Astrocyte (in vitro differentiated cells and primary cell): Measurements from ENCODE around the gene CAPN11. TPM values are rescaled to one million over a fixed set of nuclear protein-coding genes. Genes with fewer than 3 reads are reported as not detected.
"Not testable (repeated sequence)": the region's sequence is repeated elsewhere in the genome, so short reads cannot be mapped to it uniquely, and the experiment has no call there.

Experiments used
- DNase-seq: peaks from one replicate; pipeline ENCODE4 v3.0.0-alpha.2; 2010; ENCODE audit warnings: low read depth
- FAIRE-seq: peaks from 2 replicates; lab custom pipeline; 2011; peaks lifted over from hg19 to GRCh38; lab: Jason Lieb, UNC
- H2AFZ ChIP-seq: 2 replicates; pipeline ENCODE4 v1.6.0; 2012; ENCODE audit warnings: low read depth, low read length, inconsistent platforms
- H3K27ac ChIP-seq: 2 replicates; pipeline ENCODE4 v1.5.1; 2011; ENCODE audit warnings: low read depth, low read length, inconsistent platforms
- H3K27me3 ChIP-seq: 2 replicates; pipeline ENCODE4 v1.6.0; 2011; ENCODE audit warnings: low read length, inconsistent platforms; ENCODE audit not compliant: insufficient read depth
- H3K36me3 ChIP-seq: 2 replicates; pipeline ENCODE4 v1.5.1; 2011; ENCODE audit warnings: low read length, inconsistent platforms; ENCODE audit not compliant: insufficient read depth
- H3K4me1 ChIP-seq: 2 replicates; pipeline ENCODE4 v1.5.1; 2011; ENCODE audit warnings: low read length, inconsistent platforms; ENCODE audit not compliant: insufficient read depth
- H3K4me2 ChIP-seq: 2 replicates; pipeline ENCODE4 v1.6.0; 2012; ENCODE audit warnings: low read length, inconsistent platforms
- H3K4me3 ChIP-seq: 2 replicates; pipeline ENCODE4 v1.5.1; 2011; ENCODE audit warnings: low read depth, mild to moderate bottlenecking, low read length, inconsistent platforms; ENCODE audit not compliant: insufficient read depth
- H3K79me2 ChIP-seq: 2 replicates; pipeline ENCODE4 v1.6.0; 2012; ENCODE audit warnings: mild to moderate bottlenecking, low read length, inconsistent platforms; ENCODE audit not compliant: insufficient read depth
- H3K9ac ChIP-seq: 2 replicates; pipeline ENCODE4 v1.6.0; 2012; ENCODE audit warnings: mild to moderate bottlenecking, low read length, inconsistent platforms
- H3K9me3 ChIP-seq: 2 replicates; pipeline ENCODE4 v1.5.1; 2012; ENCODE audit warnings: low read depth, mild to moderate bottlenecking, low read length, inconsistent platforms; ENCODE audit not compliant: insufficient read depth
- H4K20me1 ChIP-seq: 2 replicates; pipeline ENCODE4 v1.6.0; 2012; ENCODE audit warnings: low read length, inconsistent platforms; ENCODE audit not compliant: insufficient read depth
- H3K27ac Mint-ChIP-seq: one replicate; pipeline ENCODE4 v1.8.0; 2021; ENCODE audit warnings: mild to moderate bottlenecking, mixed read lengths; ENCODE audit not compliant: unreplicated experiment
- H3K27me3 Mint-ChIP-seq: one replicate; pipeline ENCODE4 v1.8.0; 2021; ENCODE audit warnings: low read depth, mixed read lengths; ENCODE audit not compliant: unreplicated experiment
- H3K36me3 Mint-ChIP-seq: one replicate; pipeline ENCODE4 v1.8.0; 2021; ENCODE audit warnings: low read depth, mixed read lengths; ENCODE audit not compliant: unreplicated experiment
- H3K4me1 Mint-ChIP-seq: one replicate; pipeline ENCODE4 v1.8.0; 2021; ENCODE audit warnings: low read depth, mixed read lengths; ENCODE audit not compliant: unreplicated experiment
- H3K4me3 Mint-ChIP-seq: one replicate; pipeline ENCODE4 v1.8.0; 2021; ENCODE audit warnings: mild to moderate bottlenecking, moderate library complexity, mixed read lengths; ENCODE audit not compliant: unreplicated experiment
- H3K9me3 Mint-ChIP-seq: one replicate; pipeline ENCODE4 v1.8.0; 2021; ENCODE audit warnings: mild to moderate bottlenecking, mixed read lengths; ENCODE audit not compliant: unreplicated experiment
- EZH2 ChIP-seq: IDR thresholded peaks from 2 replicates; pipeline ENCODE4 v1.6.1; 2012; ENCODE audit warnings: mild to moderate bottlenecking, low read length, inconsistent platforms; ENCODE audit not compliant: insufficient read depth
- total RNA-seq: library from RNA; stranded (reverse); gene quantifications from 2 replicates; pipeline ENCODE4 v1.2.1, GENCODE V29; 2021
- TF ChIP-seq, protein P1 (sequence below): IDR thresholded peaks from 2 replicates; pipeline ENCODE4 v1.5.1; 2011; ENCODE audit warnings: low read depth, mild to moderate bottlenecking, inconsistent platforms, low read length, moderate library complexity; ENCODE audit not compliant: insufficient read depth

CAPN11 gene
- total RNA-seq, 1 donor from 2014 or later = not detected

DNA sequence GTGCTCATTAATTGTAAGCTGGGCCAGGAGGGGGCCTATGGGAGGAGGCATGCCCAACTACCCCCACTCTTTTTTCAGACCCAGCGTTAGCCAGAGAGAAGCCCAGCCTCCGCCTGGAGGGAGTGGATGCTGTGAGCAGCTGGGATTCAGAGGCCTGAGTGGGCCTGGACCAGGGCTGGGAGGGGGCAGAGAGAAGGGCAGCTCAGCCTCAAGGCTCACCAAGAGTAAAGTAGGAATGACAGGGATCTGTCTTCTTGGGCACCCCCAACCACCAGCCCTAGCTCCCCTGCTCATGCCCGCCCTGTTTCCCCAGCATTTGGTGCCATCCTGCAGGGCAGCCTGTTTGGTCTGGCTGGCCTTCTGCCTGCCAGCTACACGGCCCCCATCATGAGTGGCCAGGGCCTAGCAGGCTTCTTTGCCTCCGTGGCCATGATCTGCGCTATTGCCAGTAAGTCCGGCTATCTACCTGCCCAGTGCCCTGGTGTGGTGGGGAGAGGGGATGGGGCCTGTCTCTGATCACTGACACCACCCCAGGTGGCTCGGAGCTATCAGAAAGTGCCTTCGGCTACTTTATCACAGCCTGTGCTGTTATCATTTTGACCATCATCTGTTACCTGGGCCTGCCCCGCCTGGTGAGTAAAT, 71.5 kb downstream of the CAPN11 start:
- Mint-ChIP-seq H3K9me3 (no peaks in the 10 kb centered on the region), H3K4me1 (peaks cover 16% of the 10 kb centered on the region), H3K4me3 (no peak overlapping the region), H3K36me3 (peaks cover 5% of the 10 kb centered on the region), H3K27me3 (peaks cover 18% of the 10 kb centered on the region), H3K27ac (no peak overlapping the region)
- no peak overlapping the region for H3K27ac ChIP-seq
- no peaks in the 10 kb centered on the region for H3K9me3 ChIP-seq
- no peaks in the 10 kb centered on the region for H3K36me3 ChIP-seq
- TF ChIP-seq, protein P1, sequence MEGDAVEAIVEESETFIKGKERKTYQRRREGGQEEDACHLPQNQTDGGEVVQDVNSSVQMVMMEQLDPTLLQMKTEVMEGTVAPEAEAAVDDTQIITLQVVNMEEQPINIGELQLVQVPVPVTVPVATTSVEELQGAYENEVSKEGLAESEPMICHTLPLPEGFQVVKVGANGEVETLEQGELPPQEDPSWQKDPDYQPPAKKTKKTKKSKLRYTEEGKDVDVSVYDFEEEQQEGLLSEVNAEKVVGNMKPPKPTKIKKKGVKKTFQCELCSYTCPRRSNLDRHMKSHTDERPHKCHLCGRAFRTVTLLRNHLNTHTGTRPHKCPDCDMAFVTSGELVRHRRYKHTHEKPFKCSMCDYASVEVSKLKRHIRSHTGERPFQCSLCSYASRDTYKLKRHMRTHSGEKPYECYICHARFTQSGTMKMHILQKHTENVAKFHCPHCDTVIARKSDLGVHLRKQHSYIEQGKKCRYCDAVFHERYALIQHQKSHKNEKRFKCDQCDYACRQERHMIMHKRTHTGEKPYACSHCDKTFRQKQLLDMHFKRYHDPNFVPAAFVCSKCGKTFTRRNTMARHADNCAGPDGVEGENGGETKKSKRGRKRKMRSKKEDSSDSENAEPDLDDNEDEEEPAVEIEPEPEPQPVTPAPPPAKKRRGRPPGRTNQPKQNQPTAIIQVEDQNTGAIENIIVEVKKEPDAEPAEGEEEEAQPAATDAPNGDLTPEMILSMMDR = no peak
- TF ChIP-seq EZH2 = no peak
- FAIRE-seq = no peak
- H3K27me3 ChIP-seq = no peaks in the 10 kb centered on the region
- H3K9ac ChIP-seq = no peak overlapping the region
- H2AFZ ChIP-seq = no peak overlapping the region
- no peak overlapping the region for H3K4me3 ChIP-seq
- H3K4me2 ChIP-seq = no peak overlapping the region
- H3K79me2 ChIP-seq = no peaks in the 10 kb centered on the region
- H4K20me1 ChIP-seq = peaks cover 7% of the 10 kb centered on the region
- DNase-seq = no peak
- H3K4me1 ChIP-seq = peaks cover 16% of the 10 kb centered on the region

DNA sequence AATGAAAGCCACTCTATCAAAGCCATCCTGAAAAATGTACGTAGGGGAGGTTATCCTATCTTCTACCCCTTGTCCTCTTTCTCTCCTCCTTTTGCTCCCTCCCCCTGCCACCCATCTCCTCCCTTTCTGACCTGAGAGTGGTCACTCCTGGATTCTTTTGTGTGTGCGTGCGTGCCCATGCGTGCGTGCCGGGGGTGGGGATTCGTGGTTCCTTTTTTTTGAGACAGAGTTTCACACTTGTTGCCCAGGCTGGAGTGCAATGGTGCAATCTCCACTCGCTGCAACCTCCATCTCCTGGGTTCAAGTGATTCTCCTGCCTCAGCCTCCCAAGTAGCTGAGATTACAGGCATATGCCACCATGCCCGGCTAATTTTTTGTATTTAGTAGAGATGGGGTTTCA, 72.8 kb downstream of the CAPN11 start:
- H3K36me3 Mint-ChIP-seq, H3K9ac ChIP-seq, H3K36me3 ChIP-seq, H3K27me3 ChIP-seq, H3K27ac Mint-ChIP-seq, H3K9me3 Mint-ChIP-seq, DNase-seq, H4K20me1 ChIP-seq, H3K4me2 ChIP-seq, H3K4me3 Mint-ChIP-seq, FAIRE-seq, H3K79me2 ChIP-seq, H3K27ac ChIP-seq, H2AFZ ChIP-seq, H3K9me3 ChIP-seq, H3K4me3 ChIP-seq: not testable (repeated sequence)
- peaks cover 18% of the 10 kb centered on the region for H3K27me3 Mint-ChIP-seq
- H3K4me1 Mint-ChIP-seq = peaks cover 22% of the 10 kb centered on the region
- peaks cover 20% of the 10 kb centered on the region for H3K4me1 ChIP-seq

DNA sequence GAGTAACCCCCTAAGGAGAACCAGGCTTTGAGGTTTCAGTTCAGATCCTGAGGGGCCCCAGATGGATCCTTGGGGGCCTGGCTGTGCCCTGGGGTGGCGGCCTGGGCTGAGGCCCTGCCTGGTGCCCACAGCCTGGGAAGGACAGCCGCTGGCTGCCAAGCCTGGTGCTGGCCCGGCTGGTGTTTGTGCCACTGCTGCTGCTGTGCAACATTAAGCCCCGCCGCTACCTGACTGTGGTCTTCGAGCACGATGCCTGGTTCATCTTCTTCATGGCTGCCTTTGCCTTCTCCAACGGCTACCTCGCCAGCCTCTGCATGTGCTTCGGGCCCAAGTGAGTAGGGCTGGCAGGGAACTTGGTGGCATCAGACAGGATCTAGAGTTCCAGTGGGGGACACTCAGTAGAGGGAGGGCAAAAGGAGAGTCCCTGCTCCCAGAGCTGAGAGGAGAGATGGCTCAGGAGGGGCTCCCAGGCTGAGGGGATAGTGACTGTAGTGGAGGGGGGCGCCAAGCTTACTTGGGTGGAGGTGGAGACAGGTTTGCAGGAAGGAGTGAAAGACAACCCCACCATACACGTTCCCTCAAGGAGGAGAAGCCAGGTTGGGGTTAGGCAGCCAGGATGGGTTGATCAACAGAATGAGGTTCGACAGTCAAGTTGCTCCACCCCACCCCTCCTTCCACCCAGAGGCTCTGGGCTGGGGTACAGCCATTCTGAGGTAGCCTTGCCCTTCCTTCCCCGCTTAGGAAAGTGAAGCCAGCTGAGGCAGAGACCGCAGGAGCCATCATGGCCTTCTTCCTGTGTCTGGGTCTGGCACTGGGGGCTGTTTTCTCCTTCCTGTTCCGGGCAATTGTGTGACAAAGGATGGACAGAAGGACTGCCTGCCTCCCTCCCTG, 74.3 kb downstream of the CAPN11 start:
- H3K4me3 Mint-ChIP-seq = no peak overlapping the region
- H3K27ac Mint-ChIP-seq = no peak overlapping the region
- Histone ChIP-seq H3K36me3 (no peaks in the 10 kb centered on the region), H3K27ac (no peak overlapping the region), H3K79me2 (no peaks in the 10 kb centered on the region), H4K20me1 (no peaks in the 10 kb centered on the region), H2AFZ (no peak overlapping the region), H3K4me1 (peaks cover 30% of the 10 kb centered on the region), H3K27me3 (no peaks in the 10 kb centered on the region), H3K9me3 (no peaks in the 10 kb centered on the region), H3K9ac (no peak overlapping the region), H3K4me2 (no peak overlapping the region), H3K4me3 (no peak overlapping the region)
- peaks cover 33% of the 10 kb centered on the region for H3K4me1 Mint-ChIP-seq
- DNase-seq (no peak), FAIRE-seq (no peak)
- H3K9me3 Mint-ChIP-seq = no peaks in the 10 kb centered on the region
- peaks cover 18% of the 10 kb centered on the region for H3K27me3 Mint-ChIP-seq
- no peak for TF ChIP-seq EZH2
- TF ChIP-seq, protein P1 = no peak
- H3K36me3 Mint-ChIP-seq = peaks cover 5% of the 10 kb centered on the region
